GM19023 (cell line): ENCODE data around the gene STIL.
"Not testable (repeated sequence)": the region's sequence is repeated elsewhere in the genome, so short reads cannot be mapped to it uniquely, and the experiment has no call there.

Experiments used
- ATAC-seq: cut with Tn5 transposase; IDR thresholded peaks from one replicate; pipeline ENCODE4 v1.9.1; 2021; ENCODE audit warnings: mild to moderate bottlenecking, moderate library complexity; ENCODE audit not compliant: unreplicated experiment

STIL gene

GRCh38 chr1:47323599-47324031, 9.7 kb upstream of the STIL start:
- ATAC-seq: no peak

GRCh38 chr1:47319968-47320367, 6.0 kb upstream of the STIL start:
- ATAC-seq: not testable (repeated sequence)

- no peak for ATAC-seq
Measured at GRCh38 chr1:47317841-47318240, 3.9 kb upstream of the STIL start.

GRCh38 chr1:47309427-47309826, 4.5 kb downstream of the STIL start:
- ATAC-seq: no peak

GRCh38 chr1:47302472-47302871, 11.5 kb downstream of the STIL start:
- ATAC-seq: no peak

GRCh38 chr1:47298025-47298699, 15.8 kb downstream of the STIL start:
- ATAC-seq: no peak

GRCh38 chr1:47295579-47295978, 18.4 kb downstream of the STIL start:
- ATAC-seq: no peak

GRCh38 chr1:47294863-47295262, 19.1 kb downstream of the STIL start:
- not testable (repeated sequence) for ATAC-seq

GRCh38 chr1:47288116-47288515, 25.8 kb downstream of the STIL start:
- ATAC-seq: not testable (repeated sequence)

- ATAC-seq: no peak
Measured at GRCh38 chr1:47280142-47280541, 33.8 kb downstream of the STIL start.

GRCh38 chr1:47276850-47277249, 37.1 kb downstream of the STIL start:
- ATAC-seq: no peak

- ATAC-seq: not testable (repeated sequence)
Measured at GRCh38 chr1:47275811-47276210, 38.1 kb downstream of the STIL start.

- not testable (repeated sequence) for ATAC-seq
Measured at GRCh38 chr1:47265529-47265928, 48.4 kb downstream of the STIL start.

- ATAC-seq: no peak
Measured at GRCh38 chr1:47262787-47263413, 51.0 kb downstream of the STIL start.

- no peak for ATAC-seq
Measured at GRCh38 chr1:47257224-47257623, 56.7 kb downstream of the STIL start.

GRCh38 chr1:47252795-47253194, 61.2 kb downstream of the STIL start:
- ATAC-seq: no peak

- ATAC-seq: no peak
Measured at GRCh38 chr1:47252369-47252768, 61.6 kb downstream of the STIL start.

GRCh38 chr1:47249755-47250154, 64.2 kb downstream of the STIL start:
- ATAC-seq: no peak

GRCh38 chr1:47244339-47244862, 69.5 kb downstream of the STIL start:
- ATAC-seq: no peak

GRCh38 chr1:47243910-47244309, 70.0 kb downstream of the STIL start:
- ATAC-seq: no peak

- no peak for ATAC-seq
Measured at GRCh38 chr1:47241114-47242113, 72.5 kb downstream of the STIL start.
